Endothelial cell of umbilical vein (primary cell): ENCODE measurements around the gene ERBIN.

Experiments
- CTCF ChIP-seq, 2 donors: IDR thresholded peaks; 1 replicate in 1 of 2; 2 replicates in 1 of 2; pipeline ENCODE4 v1.5.1; 2011; ENCODE audit warnings: low read length in 2 of 2, mild to moderate bottlenecking in 2 of 2, moderate library complexity in 2 of 2, control low read depth in 1 of 2, inconsistent platforms in 1 of 2, low read depth in 1 of 2; ENCODE audit not compliant: insufficient read depth in 1 of 2; ENCODE audit errors: extremely low read depth in 1 of 2
- EZH2 ChIP-seq: IDR thresholded peaks from 2 replicates; pipeline ENCODE4 v1.6.1; 2012; ENCODE audit warnings: borderline replicate concordance, low read depth, mild to moderate bottlenecking, moderate library complexity, low read length, inconsistent platforms; ENCODE audit not compliant: severe bottlenecking
- FOS ChIP-seq: IDR thresholded peaks from 2 replicates; pipeline ENCODE4 v1.6.1; 2011; ENCODE audit warnings: mild to moderate bottlenecking, low read length, moderate library complexity, borderline replicate concordance; ENCODE audit not compliant: insufficient read depth
- GATA2 ChIP-seq: IDR thresholded peaks from 2 replicates; pipeline ENCODE4 v1.7.0; 2011; ENCODE audit warnings: low read depth, mild to moderate bottlenecking, moderate library complexity, mixed read lengths, low read length; ENCODE audit not compliant: insufficient read length, insufficient read depth
- JUN ChIP-seq: IDR thresholded peaks from 2 replicates; pipeline ENCODE4 v1.6.1; 2011; ENCODE audit warnings: borderline replicate concordance, low read depth; ENCODE audit not compliant: insufficient read length, insufficient read depth
- MAX ChIP-seq: IDR thresholded peaks from 2 replicates; pipeline ENCODE4 v1.6.1; 2011; ENCODE audit not compliant: insufficient read depth, insufficient read length
- MYC ChIP-seq: IDR thresholded peaks from one replicate; pipeline ENCODE4 v1.6.1; 2011; ENCODE audit warnings: mild to moderate bottlenecking, low read depth, low read length
- POLR2A ChIP-seq: IDR thresholded peaks from 2 replicates; pipeline ENCODE4 v1.6.1; 2012; ENCODE audit warnings: low read depth, mild to moderate bottlenecking, control low read depth, low read length
- POLR2AphosphoS5 ChIP-seq: IDR thresholded peaks from 2 replicates; pipeline ENCODE4 v1.6.1; 2012; ENCODE audit warnings: low read depth, mild to moderate bottlenecking, control low read depth, low read length, moderate library complexity; ENCODE audit not compliant: insufficient read depth

GRCh38 chr5:65992630-65993029 is 66.3 kb downstream of the ERBIN start:
- TF ChIP-seq CTCF (IDR thresholded peaks at IDR 0.05; ENCODE audit: extremely low read depth in 1 of 2, insufficient read depth in 1 of 2, low read depth in 1 of 2, low read length in 2 of 2) (no peak), JUN (no peak), POLR2AphosphoS5 (no peak), EZH2 (no peak), GATA2 (no peak), POLR2A (no peak), MAX (no peak), FOS (no peak), MYC (no peak)
